IMR-90 (cell line): ENCODE results near the gene RAPH1. TPM values are rescaled to one million over a fixed set of nuclear protein-coding genes. Genes with fewer than 3 reads are reported as not detected.

Experiments
- ATAC-seq: fragments of 200-7000 bp; cut with Tn5 transposase; 2 replicates; pipeline ENCODE4 v1.9.1; 2020; ENCODE audit warnings: low read depth, mild to moderate bottlenecking, moderate library complexity
- BruUV-seq: library from RNA; stranded (reverse); fragments of 400-500 nt; replicated peaks from 2 replicates; lab custom pipeline; 2021; lab: Mats Ljungman, UMichigan
- CTCF ChIA-PET: fragments of 300-600 bp; formaldehyde crosslinking; extraction: SDS; loops from one replicate; lab custom pipeline; 2021; ENCODE audit warnings: antibody characterized with exemption; lab: Yijun Ruan, JAX
- POLR2A ChIA-PET: fragments of 300-600 bp; sonication (Branson Sonifier 250); formaldehyde crosslinking; loops from one replicate; lab custom pipeline; 2022; ENCODE audit warnings: antibody characterized with exemption; ENCODE audit not compliant: unreplicated experiment; lab: Charles Lee
- DNase-seq: peaks from one replicate; pipeline ENCODE4 v3.0.0; 2013
- H2AFZ ChIP-seq: replicated peaks from 2 replicates; pipeline ENCODE3; 2013; ENCODE audit warnings: low read length, mild to moderate bottlenecking; ENCODE audit not compliant: poor library complexity
- H2AK5ac ChIP-seq: 2 replicates; pipeline ENCODE4 v1.6.1; 2013; ENCODE audit warnings: low read depth, low read length, inconsistent platforms
- H2AK9ac ChIP-seq: replicated peaks from 2 replicates; pipeline ENCODE3; 2013; ENCODE audit warnings: mild to moderate bottlenecking, low read depth, low read length, moderate library complexity; ENCODE audit not compliant: poor library complexity
- H2BK120ac ChIP-seq: 2 replicates; pipeline ENCODE4 v1.6.1; 2013; ENCODE audit warnings: low read depth, low read length, inconsistent platforms
- H2BK15ac ChIP-seq: 3 replicates; pipeline ENCODE4 v1.6.1; 2013; ENCODE audit warnings: low read depth, low read length, inconsistent platforms
- H2BK20ac ChIP-seq: 2 replicates; pipeline ENCODE4 v1.6.1; 2013; ENCODE audit warnings: low read depth, mild to moderate bottlenecking, inconsistent platforms, low read length, moderate library complexity
- H2BK5ac ChIP-seq: 2 replicates; pipeline ENCODE4 v1.6.1; 2013; ENCODE audit warnings: mild to moderate bottlenecking, low read depth, low read length, inconsistent platforms; ENCODE audit not compliant: poor library complexity, severe bottlenecking
- H3K14ac ChIP-seq: replicated peaks from 2 replicates; pipeline ENCODE4 v1.6.1; 2013; ENCODE audit warnings: low read depth, low read length, inconsistent platforms
- H3K18ac ChIP-seq: 2 replicates; pipeline ENCODE4 v1.6.1; 2013; ENCODE audit warnings: low read depth, low read length, control low read depth
- H3K23ac ChIP-seq: 2 replicates; pipeline ENCODE4 v1.6.1; 2013; ENCODE audit warnings: low read depth, low read length, inconsistent platforms
- H3K27ac ChIP-seq: 2 replicates; pipeline ENCODE4 v1.5.1; 2013; ENCODE audit warnings: mild to moderate bottlenecking, control low read depth, low read length; ENCODE audit not compliant: insufficient read depth
- H3K27me3 ChIP-seq: 2 replicates; pipeline ENCODE4 v1.6.1; 2013; ENCODE audit warnings: low read length; ENCODE audit not compliant: control insufficient read depth, insufficient read depth
- H3K36me3 ChIP-seq: 2 replicates; pipeline ENCODE4 v1.6.1; 2013; ENCODE audit warnings: low read length, mixed read lengths; ENCODE audit not compliant: control insufficient read depth, insufficient read depth
- H3K4ac ChIP-seq: 2 replicates; pipeline ENCODE4 v1.6.1; 2013; ENCODE audit warnings: low read depth, low read length, inconsistent platforms
- H3K4me1 ChIP-seq: 2 replicates; pipeline ENCODE4 v1.6.1; 2013; ENCODE audit warnings: low read length, mixed read lengths; ENCODE audit not compliant: control insufficient read depth, insufficient read depth
- H3K4me2 ChIP-seq: 2 replicates; pipeline ENCODE4 v1.6.1; 2013; ENCODE audit warnings: low read depth, mild to moderate bottlenecking, control low read depth, low read length, moderate library complexity
- H3K4me3 ChIP-seq: 2 replicates; pipeline ENCODE4 v1.5.1; 2013; ENCODE audit warnings: low read depth, mild to moderate bottlenecking, control low read depth, low read length, moderate library complexity; ENCODE audit not compliant: insufficient read depth
- H3K56ac ChIP-seq: 2 replicates; pipeline ENCODE4 v1.6.1; 2013; ENCODE audit warnings: low read length, inconsistent platforms; ENCODE audit not compliant: insufficient read depth; ENCODE audit errors: extremely low read depth
- H3K79me1 ChIP-seq, 2 experiments: 2 replicates each; pipeline ENCODE4 v1.6.1; 2013; ENCODE audit warnings: low read length in 2 of 2, inconsistent platforms in 1 of 2, low read depth in 1 of 2
- H3K9ac ChIP-seq: 2 replicates; pipeline ENCODE4 v1.6.1; 2013; ENCODE audit warnings: low read depth, low read length, control low read depth
- H3K9me1 ChIP-seq: 2 replicates; pipeline ENCODE4 v1.6.1; 2013; ENCODE audit warnings: low read length, inconsistent platforms; ENCODE audit not compliant: insufficient read depth
- H3K9me3 ChIP-seq: 2 replicates; pipeline ENCODE4 v1.6.1; 2013; ENCODE audit warnings: low read length; ENCODE audit not compliant: control insufficient read depth, insufficient read depth
- H4K20me1 ChIP-seq: 2 replicates; pipeline ENCODE4 v1.6.1; 2013; ENCODE audit warnings: low read length, inconsistent platforms; ENCODE audit not compliant: insufficient read depth
- H4K5ac ChIP-seq: 2 replicates; pipeline ENCODE4 v1.6.1; 2013; ENCODE audit warnings: mild to moderate bottlenecking, low read depth, low read length, control low read depth
- H4K8ac ChIP-seq, 2 experiments: 2 replicates each; pipeline ENCODE4 v1.6.1; 2013; ENCODE audit warnings: low read depth in 2 of 2, low read length in 2 of 2, control low read depth in 1 of 2, inconsistent platforms in 1 of 2
- H4K91ac ChIP-seq: 2 replicates; pipeline ENCODE4 v1.6.1; 2013; ENCODE audit warnings: low read depth, low read length, inconsistent platforms; ENCODE audit not compliant: insufficient read depth
- CEBPB ChIP-seq: IDR thresholded peaks from 2 replicates; pipeline ENCODE4 v1.6.1; 2012; ENCODE audit warnings: low read depth, low read length, improper control_type of control experiment
- CHD1 ChIP-seq: IDR thresholded peaks from 2 replicates; pipeline ENCODE4 v1.6.1; 2012; ENCODE audit warnings: low read depth, low read length, improper control_type of control experiment
- CTCF ChIP-seq: conservative IDR thresholded peaks from 2 replicates; pipeline ENCODE4 v1.5.1; 2012; ENCODE audit warnings: mild to moderate bottlenecking, low read depth, low read length, improper control_type of control experiment
- FOS ChIP-seq: fragments of 150-350 bp; IDR thresholded peaks from 2 replicates; pipeline ENCODE4 v1.6.1; 2016; ENCODE audit warnings: low read depth, low read length
- MAFK ChIP-seq: IDR thresholded peaks from 2 replicates; pipeline ENCODE4 v1.6.1; 2012; ENCODE audit warnings: low read depth, low read length, improper control_type of control experiment
- MAZ ChIP-seq: IDR thresholded peaks from 2 replicates; pipeline ENCODE4 v1.6.1; 2012; ENCODE audit warnings: low read depth, mild to moderate bottlenecking, low read length, improper control_type of control experiment, moderate library complexity, borderline replicate concordance
- MXI1 ChIP-seq: IDR thresholded peaks from 2 replicates; pipeline ENCODE4 v1.6.1; 2012; ENCODE audit warnings: low read depth, mild to moderate bottlenecking, low read length, moderate library complexity, borderline replicate concordance
- NFE2L2 ChIP-seq: fragments of 150-350 bp; IDR thresholded peaks from 2 replicates; pipeline ENCODE4 v1.6.1; 2016; ENCODE audit warnings: low read depth, mild to moderate bottlenecking, low read length
- RAD21 ChIP-seq: IDR thresholded peaks from 2 replicates; pipeline ENCODE4 v1.6.1; 2012; ENCODE audit warnings: low read length, improper control_type of control experiment
- RCOR1 ChIP-seq: IDR thresholded peaks from 2 replicates; pipeline ENCODE4 v1.6.1; 2012; ENCODE audit warnings: mild to moderate bottlenecking, low read length, improper control_type of control experiment; ENCODE audit not compliant: insufficient replicate concordance
- RFX5 ChIP-seq: IDR thresholded peaks from 2 replicates; pipeline ENCODE4 v1.8.0; 2012; ENCODE audit warnings: low read depth, mild to moderate bottlenecking, low read length, moderate library complexity
- SMC3 ChIP-seq: fragments of 150-350 bp; IDR thresholded peaks from 2 replicates; pipeline ENCODE4 v1.6.1; 2016; ENCODE audit warnings: low read depth, mild to moderate bottlenecking, antibody characterized with exemption, low read length, moderate library complexity
- USF2 ChIP-seq: fragments of 150-350 bp; IDR thresholded peaks from 2 replicates; pipeline ENCODE4 v1.6.1; 2017; ENCODE audit warnings: mild to moderate bottlenecking, antibody characterized with exemption, low read length, low read depth
- WGBS, 2 experiments: methylation state at CpG; one replicate each; pipeline versions ENCODE4 v1.1.5 to v1.1.7; 2013; ENCODE audit warnings: missing lambda C conversion rate in 2 of 2; ENCODE audit not compliant: insufficient read length in 1 of 2; ENCODE audit errors: extremely low coverage in 2 of 2; 5-methylcytosine and 5-hydroxymethylcytosine counted together
- dilution Hi-C: fragments of 300-500 bp; cut with HindIII; formaldehyde crosslinking; loops from one replicate; pipeline ENCODE4 v1.14.3; 2018; ENCODE audit warnings: low sequenced_read_pairs; ENCODE audit not compliant: unreplicated experiment
- in situ Hi-C: fragments of 300-500 bp; cut with MboI; formaldehyde crosslinking; loops from 3 replicates; pipeline ENCODE4 v1.14.3; 2019; ENCODE audit warnings: low sequenced_read_pairs, inconsistent platforms, mixed read lengths
- intact Hi-C: fragments of 100-400 bp; cut with micrococcal nuclease; formaldehyde crosslinking; loops from 2 replicates; pipeline ENCODE4 v1.10.0; 2022
- polyA plus RNA-seq, 3 experiments: library from polyadenylated mRNA; depleted of rRNA; stranded (reverse); fragments of >200 nt; gene quantifications; 2 replicates each; pipeline ENCODE4 v1.2.3, GENCODE V29; 2012; ENCODE audit warnings: low replicate concordance in 1 of 3
- total RNA-seq: library from RNA; depleted of rRNA; stranded (reverse); fragments of >200 nt; gene quantifications from 2 replicates; pipeline ENCODE4 v1.2.3, GENCODE V29; 2012

The RAPH1 gene
- total and polyA plus RNA-seq, 2 of the 4 experiments (the other 2 are of a cell fraction): 7.5 to 15.1 TPM

- 0 out of 4 replicates have a peak overlapping the region, but pooled peaks of 1 of the 2 experiments have one; percentile 19 for H4K8ac ChIP-seq
- H3K56ac ChIP-seq: no peak overlapping the region
- H3K4ac ChIP-seq: 0 out of 2 replicates have a peak overlapping the region, but pooled peaks have one; percentile 7
- H3K18ac ChIP-seq: no peak overlapping the region
- no peak overlapping the region for H3K23ac ChIP-seq
- no peaks in the 10 kb centered on the region for H4K20me1 ChIP-seq
- H3K4me3 ChIP-seq: no peak overlapping the region
- TF ChIP-seq CEBPB (no peak), CHD1 (no peak), FOS (no peak), USF2 (no peak), RCOR1 (no peak), MXI1 (no peak), RAD21 (no peak), CTCF (no peak), NFE2L2 (no peak), MAFK (no peak), MAZ (no peak), RFX5 (no peak), SMC3 (no peak)
- H3K9me3 ChIP-seq: no peaks in the 10 kb centered on the region
- no peaks in the 10 kb centered on the region for H3K27me3 ChIP-seq
- H3K36me3 ChIP-seq: peaks cover 19% of the 10 kb centered on the region
- peaks cover 9% of the 10 kb centered on the region; the same call in 1 of the 2 replicates for H3K9me1 ChIP-seq
- no peak overlapping the region for H2BK120ac ChIP-seq
- H2BK15ac ChIP-seq: no peak overlapping the region
- H3K27ac ChIP-seq: no peak overlapping the region
- no TSS peak for BruUV-seq
- in situ Hi-C loops (no loop called here), intact Hi-C loops (loop anchor here (5.0 kb wide), 3 partner anchors 124 to 366 kb away; partner anchors contain the start of genes ABI2 and CYP20A1), dilution Hi-C loops (no loop called here)
- H4K91ac ChIP-seq: no peak overlapping the region
- peak; percentile 15; the same call in 1 of the 2 replicates for ATAC-seq
- peaks cover 11% of the 10 kb centered on the region for H3K4me1 ChIP-seq
- no peak overlapping the region for H2AK5ac ChIP-seq
- no peak overlapping the region for H2AK9ac ChIP-seq
- DNase-seq: peak; percentile 15
- ChIA-PET POLR2A (no interaction called here), CTCF (no interaction called here)
- H3K4me2 ChIP-seq: no peak overlapping the region
- no peak overlapping the region for H2BK20ac ChIP-seq
- H3K9ac ChIP-seq: no peak overlapping the region
- no peak overlapping the region for H3K14ac ChIP-seq
- H3K79me1 ChIP-seq: peaks cover 10 to 21% of the 10 kb centered on the region in 2 experiments; a peak in 3 of 4 replicates
- peak overlapping the region; percentile 50 for H2BK5ac ChIP-seq
- WGBS, 2 experiments: no CpG with 5 or more reads among the region's 1 CpG
- no peak overlapping the region for H2AFZ ChIP-seq
- no peak overlapping the region for H4K5ac ChIP-seq
Measured at GRCh38 chr2:203451689-203452088, 83.4 kb downstream of the RAPH1 start.
